Suprapubic skin (tissue), 4 donors: ENCODE data around the gene OR2AT4. TPM values are rescaled to one million over a fixed set of nuclear protein-coding genes. Genes with fewer than 3 reads are reported as not detected.

Experiments used
- DNase-seq, 2 donors: peaks; one replicate each; pipeline ENCODE4 v3.0.0-alpha.2; 2019; ENCODE audit warnings: low spot score in 2 of 2
- H3K27ac ChIP-seq: fragments of 200-600 bp; sonication (generic); one replicate; pipeline ENCODE4 v1.5.1; 2019
- H3K27me3 ChIP-seq: fragments of 200-600 bp; sonication (generic); one replicate; pipeline ENCODE4 v1.5.1; 2019
- H3K36me3 ChIP-seq: fragments of 200-600 bp; sonication (generic); one replicate; pipeline ENCODE4 v1.5.1; 2019
- H3K4me1 ChIP-seq: fragments of 200-600 bp; sonication (generic); one replicate; pipeline ENCODE4 v1.5.1; 2019
- H3K4me3 ChIP-seq: fragments of 200-600 bp; sonication (generic); one replicate; pipeline ENCODE4 v1.5.1; 2019; ENCODE audit warnings: mild to moderate bottlenecking
- H3K9me3 ChIP-seq: fragments of 200-600 bp; sonication (generic); one replicate; pipeline ENCODE4 v1.5.1; 2019
- CTCF ChIP-seq, 2 donors: fragments of 200-600 bp in 1 of 2; fragments of 450-650 bp in 1 of 2; sonication (generic) in 1 of 2; IDR thresholded peaks; one replicate each; pipeline ENCODE4 v1.5.1; 2016 to 2019; ENCODE audit warnings: antibody characterized with exemption in 2 of 2, mild to moderate bottlenecking in 1 of 2, moderate library complexity in 1 of 2
- EP300 ChIP-seq: sonication (generic); formaldehyde crosslinking; IDR thresholded peaks from one replicate; pipeline ENCODE4 v1.6.1; 2017; ENCODE audit warnings: antibody characterized with exemption
- POLR2A ChIP-seq, 2 donors: fragments of 450-650 bp; IDR thresholded peaks; one replicate each; pipeline ENCODE4 v1.6.1; 2017; ENCODE audit warnings: antibody characterized with exemption in 2 of 2, mild to moderate bottlenecking in 2 of 2, moderate library complexity in 2 of 2
- POLR2AphosphoS5 ChIP-seq, 3 donors: sonication (generic); formaldehyde crosslinking; IDR thresholded peaks; one replicate each; pipeline ENCODE4 v1.6.1; 2017; ENCODE audit warnings: antibody characterized with exemption in 3 of 3
- WGBS: methylation state at CpG from one replicate; pipeline ENCODE4 v1.1.5; 2018; 5-methylcytosine and 5-hydroxymethylcytosine counted together
- total RNA-seq, 4 donors: library from RNA; depleted of rRNA; stranded (reverse); fragments of >200 nt; gene quantifications; one replicate each; pipeline ENCODE4 v1.1.0, GENCODE V29; 2016

Gene OR2AT4
- total RNA-seq, 4 donors from 2014 or later = not detected

- Histone ChIP-seq H3K4me3 (no peak overlapping the region), H3K4me1 (no peaks in the 10 kb centered on the region), H3K27me3 (peaks cover 9% of the 10 kb centered on the region), H3K36me3 (no peaks in the 10 kb centered on the region), H3K9me3 (no peaks in the 10 kb centered on the region), H3K27ac (no peak overlapping the region)
- TF ChIP-seq EP300 = no peak
- no peak for TF ChIP-seq POLR2A (IDR thresholded peaks at IDR 0.05)
- TF ChIP-seq POLR2AphosphoS5 (IDR thresholded peaks at IDR 0.05) = no peak
- no peak for TF ChIP-seq CTCF (IDR thresholded peaks at IDR 0.05)
- DNase-seq = no peak
- WGBS = 52% methylated on average over 2 of the region's 2 CpGs
Observed at GRCh38 chr11:75072582-75072981, 24.1 kb downstream of the OR2AT4 start.

GRCh38 chr11:75069473-75069872 is 27.2 kb downstream of the OR2AT4 start:
- H3K4me1 ChIP-seq = no peaks in the 10 kb centered on the region
- no peak for DNase-seq
- no peak overlapping the region for H3K27ac ChIP-seq
- no peak overlapping the region for H3K4me3 ChIP-seq
- TF ChIP-seq CTCF (IDR thresholded peaks at IDR 0.05) = no peak
- TF ChIP-seq POLR2A (IDR thresholded peaks at IDR 0.05) = no peak
- TF ChIP-seq EP300 = no peak
- no peak for TF ChIP-seq POLR2AphosphoS5 (IDR thresholded peaks at IDR 0.05)
- H3K9me3 ChIP-seq = no peaks in the 10 kb centered on the region
- H3K36me3 ChIP-seq = no peaks in the 10 kb centered on the region
- WGBS = 72% methylated on average over 4 of the region's 4 CpGs
- peaks cover 11% of the 10 kb centered on the region for H3K27me3 ChIP-seq

GRCh38 chr11:75068993-75069392 is 27.7 kb downstream of the OR2AT4 start:
- Histone ChIP-seq H3K27ac (no peak overlapping the region), H3K27me3 (peaks cover 11% of the 10 kb centered on the region), H3K9me3 (no peaks in the 10 kb centered on the region), H3K36me3 (no peaks in the 10 kb centered on the region), H3K4me1 (no peaks in the 10 kb centered on the region), H3K4me3 (no peak overlapping the region)
- TF ChIP-seq POLR2A (IDR thresholded peaks at IDR 0.05) = no peak
- no peak for TF ChIP-seq CTCF (IDR thresholded peaks at IDR 0.05)
- TF ChIP-seq POLR2AphosphoS5 (IDR thresholded peaks at IDR 0.05) = no peak
- TF ChIP-seq EP300 = no peak
- DNase-seq = no peak

GRCh38 chr11:75068559-75068958 is 28.1 kb downstream of the OR2AT4 start:
- Histone ChIP-seq H3K27ac (no peak overlapping the region), H3K4me3 (no peak overlapping the region), H3K9me3 (no peaks in the 10 kb centered on the region), H3K4me1 (no peaks in the 10 kb centered on the region), H3K27me3 (peaks cover 11% of the 10 kb centered on the region), H3K36me3 (no peaks in the 10 kb centered on the region)
- no peak for DNase-seq
- TF ChIP-seq CTCF (IDR thresholded peaks at IDR 0.05) = no peak
- no peak for TF ChIP-seq POLR2AphosphoS5 (IDR thresholded peaks at IDR 0.05)
- TF ChIP-seq POLR2A (IDR thresholded peaks at IDR 0.05) = no peak
- TF ChIP-seq EP300 = no peak

GRCh38 chr11:75066061-75066460 is 30.6 kb downstream of the OR2AT4 start:
- H3K27me3 ChIP-seq = peaks cover 4% of the 10 kb centered on the region
- H3K4me3 ChIP-seq = no peak overlapping the region
- no peaks in the 10 kb centered on the region for H3K36me3 ChIP-seq
- no peaks in the 10 kb centered on the region for H3K9me3 ChIP-seq
- H3K27ac ChIP-seq = no peak overlapping the region
- TF ChIP-seq EP300 (no peak), POLR2AphosphoS5 (IDR thresholded peaks at IDR 0.05) (no peak), CTCF (IDR thresholded peaks at IDR 0.05) (no peak), POLR2A (IDR thresholded peaks at IDR 0.05) (no peak)
- no peaks in the 10 kb centered on the region for H3K4me1 ChIP-seq
- no peak for DNase-seq
- WGBS = 71% methylated on average over 7 of the region's 7 CpGs
